ENCODE results near the gene ACR.
A peak's percentile ranks its signal among the peaks of the same experiment; 100 is the strongest.
"Not testable (repeated sequence)": the region's sequence is repeated elsewhere in the genome, so short reads cannot be mapped to it uniquely, and the experiment has no call there.

The ACR gene

DNA sequence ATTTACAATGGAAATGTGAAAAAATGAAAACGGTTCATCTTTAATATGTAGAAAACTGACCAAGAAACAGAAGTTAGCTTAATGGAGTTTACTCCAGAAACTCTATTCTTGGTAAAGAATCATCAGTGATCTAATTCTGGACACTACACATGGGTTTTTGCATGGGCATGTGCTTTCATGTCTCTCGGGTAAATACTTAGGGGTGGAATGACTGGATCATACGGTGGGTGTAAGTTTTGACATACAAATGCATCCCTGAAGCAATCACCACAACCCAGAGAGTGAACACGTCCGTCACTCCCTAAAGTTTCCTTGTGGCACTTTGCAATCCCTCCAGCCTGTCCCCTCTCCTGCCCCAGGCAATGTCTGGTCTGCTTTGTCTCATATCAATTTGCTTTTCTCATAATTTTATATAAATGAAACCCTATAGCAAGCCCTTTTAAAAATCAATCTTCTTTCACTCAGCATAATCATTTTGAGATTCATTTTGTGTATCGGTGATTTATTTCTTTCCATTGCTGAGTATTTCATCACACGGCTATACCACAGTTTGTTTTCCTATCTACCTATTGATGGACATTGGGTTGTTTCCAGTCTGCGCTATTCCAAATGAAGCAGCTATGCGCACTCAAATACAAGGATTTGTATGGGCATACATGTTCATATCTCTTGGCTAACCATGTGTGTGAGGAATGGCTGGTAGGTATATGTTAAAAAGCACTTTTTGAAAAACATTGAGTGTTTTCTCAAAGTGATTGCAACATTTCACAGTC is 11.5 kb downstream of the ACR start:
- peaks cover 36% of the 10 kb centered on the region for H3K27me3 Mint-ChIP-seq (ENCODE audit: low read depth, poor library complexity)
- not testable (repeated sequence) for H3K27ac Mint-ChIP-seq; H3K4me1 Mint-ChIP-seq; H3K4me3 Mint-ChIP-seq; H3K36me3 Mint-ChIP-seq (ENCODE audit: low read depth); DNase-seq
- peaks cover 25% of the 10 kb centered on the region for H3K9me3 Mint-ChIP-seq

- H3K27me3 Mint-ChIP-seq (ENCODE audit: low read depth, poor library complexity) = peaks cover 20% of the 10 kb centered on the region
- peaks cover 56% of the 10 kb centered on the region for H3K9me3 Mint-ChIP-seq
- not testable (repeated sequence) for H3K4me3 Mint-ChIP-seq
Observed at GRCh38 chr22:50755251-50755650, 17.2 kb downstream of the ACR start.

DNA sequence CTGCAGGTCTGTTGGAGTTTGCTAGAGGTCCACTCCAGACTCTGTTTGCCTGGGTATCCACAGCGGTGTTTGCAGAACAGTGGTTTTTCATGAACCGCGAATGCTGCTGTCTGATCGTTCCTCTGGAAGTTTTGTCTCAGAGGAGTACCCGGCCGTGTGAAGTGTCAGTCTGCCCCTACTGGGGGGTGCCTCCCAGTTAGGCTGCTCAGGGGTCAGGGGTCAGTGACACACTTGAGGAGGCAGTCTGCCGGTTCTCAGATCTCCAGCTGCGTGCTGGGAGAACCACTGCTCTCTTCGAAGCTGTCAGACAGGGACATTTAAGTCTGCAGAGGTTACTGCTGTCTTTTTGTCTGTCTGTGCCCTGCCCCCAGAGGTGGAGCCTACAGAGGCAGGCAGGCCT is 18.4 kb downstream of the ACR start:
- Mint-ChIP-seq H3K9me3 (peaks cover 51% of the 10 kb centered on the region), H3K36me3 (ENCODE audit: low read depth) (peaks cover 12% of the 10 kb centered on the region), H3K4me3 (peak overlapping the region; percentile 91), H3K27me3 (ENCODE audit: low read depth, poor library complexity) (peaks cover 18% of the 10 kb centered on the region)
- H3K27ac Mint-ChIP-seq, DNase-seq, H3K4me1 Mint-ChIP-seq: not testable (repeated sequence)

More at GRCh38 chr22:50755251-50755650, 17.2 kb downstream of the ACR start:
- H3K27ac Mint-ChIP-seq, H3K4me1 Mint-ChIP-seq, DNase-seq: not testable (repeated sequence)
- peaks cover 12% of the 10 kb centered on the region for H3K36me3 Mint-ChIP-seq (ENCODE audit: low read depth)

DNA sequence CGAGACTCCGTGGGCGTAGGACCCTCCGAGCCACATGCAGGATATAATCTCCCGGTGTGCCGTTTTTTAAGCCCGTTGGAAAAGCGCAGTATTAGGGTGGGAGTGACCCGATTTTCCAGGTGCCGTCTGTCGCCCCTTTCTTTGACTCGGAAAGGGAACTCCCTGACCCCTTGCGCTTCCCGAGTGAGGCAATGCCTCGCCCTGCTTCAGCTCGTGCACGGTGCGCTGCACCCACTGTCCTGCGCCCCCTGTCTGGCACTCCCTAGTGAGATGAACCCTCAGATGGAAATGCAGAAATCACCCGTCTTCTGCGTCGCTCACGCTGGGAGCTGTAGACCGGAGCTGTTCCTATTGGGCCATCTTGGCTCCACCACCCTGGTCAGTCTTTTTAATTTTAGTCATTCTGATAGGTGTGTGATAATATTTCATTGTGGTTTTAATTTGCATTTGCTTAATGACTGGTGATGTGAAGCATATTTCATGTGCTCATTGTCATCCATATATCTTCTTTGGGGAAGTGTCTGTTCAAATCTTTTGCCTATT is 19.0 kb downstream of the ACR start:
- DNase-seq = peak; percentile 43
- peaks cover 14% of the 10 kb centered on the region for H3K27me3 Mint-ChIP-seq (ENCODE audit: low read depth, poor library complexity)
- peak overlapping the region; percentile 94 for H3K27ac Mint-ChIP-seq
- H3K4me1 Mint-ChIP-seq = not testable (repeated sequence)
- H3K36me3 Mint-ChIP-seq (ENCODE audit: low read depth) = peaks cover 12% of the 10 kb centered on the region
- H3K4me3 Mint-ChIP-seq = peak overlapping the region; percentile 91
- TF ChIP-seq, protein P1, sequence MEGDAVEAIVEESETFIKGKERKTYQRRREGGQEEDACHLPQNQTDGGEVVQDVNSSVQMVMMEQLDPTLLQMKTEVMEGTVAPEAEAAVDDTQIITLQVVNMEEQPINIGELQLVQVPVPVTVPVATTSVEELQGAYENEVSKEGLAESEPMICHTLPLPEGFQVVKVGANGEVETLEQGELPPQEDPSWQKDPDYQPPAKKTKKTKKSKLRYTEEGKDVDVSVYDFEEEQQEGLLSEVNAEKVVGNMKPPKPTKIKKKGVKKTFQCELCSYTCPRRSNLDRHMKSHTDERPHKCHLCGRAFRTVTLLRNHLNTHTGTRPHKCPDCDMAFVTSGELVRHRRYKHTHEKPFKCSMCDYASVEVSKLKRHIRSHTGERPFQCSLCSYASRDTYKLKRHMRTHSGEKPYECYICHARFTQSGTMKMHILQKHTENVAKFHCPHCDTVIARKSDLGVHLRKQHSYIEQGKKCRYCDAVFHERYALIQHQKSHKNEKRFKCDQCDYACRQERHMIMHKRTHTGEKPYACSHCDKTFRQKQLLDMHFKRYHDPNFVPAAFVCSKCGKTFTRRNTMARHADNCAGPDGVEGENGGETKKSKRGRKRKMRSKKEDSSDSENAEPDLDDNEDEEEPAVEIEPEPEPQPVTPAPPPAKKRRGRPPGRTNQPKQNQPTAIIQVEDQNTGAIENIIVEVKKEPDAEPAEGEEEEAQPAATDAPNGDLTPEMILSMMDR (IDR thresholded peaks at IDR 0.05) = peak; percentile 9
- peaks cover 50% of the 10 kb centered on the region for H3K9me3 Mint-ChIP-seq

GRCh38 chr22:50759597-50760341 is 21.8 kb downstream of the ACR start:
- not testable (repeated sequence) for DNase-seq; H3K27ac Mint-ChIP-seq; H3K4me1 Mint-ChIP-seq; H3K27me3 Mint-ChIP-seq (ENCODE audit: low read depth, poor library complexity); H3K4me3 Mint-ChIP-seq; H3K36me3 Mint-ChIP-seq (ENCODE audit: low read depth)
- peaks cover 31% of the 10 kb centered on the region for H3K9me3 Mint-ChIP-seq

GRCh38 chr22:50761829-50762228 is 23.8 kb downstream of the ACR start:
- H3K4me3 Mint-ChIP-seq; DNase-seq; H3K36me3 Mint-ChIP-seq (ENCODE audit: low read depth); H3K27ac Mint-ChIP-seq; H3K27me3 Mint-ChIP-seq (ENCODE audit: low read depth, poor library complexity): not testable (repeated sequence)
- Mint-ChIP-seq H3K4me1 (peaks cover 11% of the 10 kb centered on the region), H3K9me3 (peaks cover 15% of the 10 kb centered on the region)

DNA sequence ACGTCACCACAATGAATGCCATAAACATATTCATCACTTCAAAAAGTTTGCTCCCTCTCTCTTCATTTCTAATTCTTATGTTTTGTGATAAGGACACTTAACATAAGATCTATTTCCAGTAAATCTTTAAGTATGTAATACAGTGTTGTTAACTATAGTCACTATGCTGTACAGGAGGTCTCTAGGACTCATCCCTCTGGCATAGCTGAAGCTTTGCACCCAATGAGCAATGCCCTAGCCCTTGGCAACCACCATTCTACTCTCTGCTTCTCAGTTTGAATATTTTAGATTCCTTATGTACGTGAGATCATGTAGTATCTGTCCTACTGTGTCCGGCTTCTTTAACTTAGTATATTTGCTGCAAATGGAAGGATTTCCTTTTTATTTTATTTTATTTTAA is 26.3 kb downstream of the ACR start:
- H3K27me3 Mint-ChIP-seq (ENCODE audit: low read depth, poor library complexity); DNase-seq; H3K9me3 Mint-ChIP-seq; H3K4me3 Mint-ChIP-seq; H3K27ac Mint-ChIP-seq; H3K36me3 Mint-ChIP-seq (ENCODE audit: low read depth): not testable (repeated sequence)
- peaks cover 14% of the 10 kb centered on the region for H3K4me1 Mint-ChIP-seq

DNA sequence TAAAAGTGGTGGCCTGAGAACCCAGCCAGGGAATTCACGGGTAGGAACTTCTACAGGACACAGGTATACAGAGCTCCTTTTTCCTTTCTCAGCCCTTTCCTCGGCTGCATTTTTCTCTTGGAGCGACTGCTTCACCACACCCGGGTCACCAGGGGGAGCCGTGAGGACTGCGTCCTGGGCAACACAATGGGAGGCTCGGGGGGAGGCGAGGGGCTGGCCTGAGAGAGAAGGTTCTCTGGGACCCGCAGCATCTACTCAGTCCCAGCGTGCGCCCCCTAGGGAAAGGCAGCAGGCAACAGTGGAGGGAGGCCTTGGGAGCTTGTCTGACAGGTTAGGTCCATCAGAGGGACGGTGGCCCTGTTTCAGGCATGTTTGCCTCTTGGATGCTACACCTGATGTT is 37.1 kb downstream of the ACR start:
- not testable (repeated sequence) for H3K9me3 Mint-ChIP-seq; H3K4me3 Mint-ChIP-seq; H3K36me3 Mint-ChIP-seq (ENCODE audit: low read depth); H3K27ac Mint-ChIP-seq; H3K27me3 Mint-ChIP-seq (ENCODE audit: low read depth, poor library complexity); H3K4me1 Mint-ChIP-seq
- TF ChIP-seq, protein P1 (IDR thresholded peaks at IDR 0.05) = peak; percentile 59
- peak; percentile 84 for DNase-seq

DNA sequence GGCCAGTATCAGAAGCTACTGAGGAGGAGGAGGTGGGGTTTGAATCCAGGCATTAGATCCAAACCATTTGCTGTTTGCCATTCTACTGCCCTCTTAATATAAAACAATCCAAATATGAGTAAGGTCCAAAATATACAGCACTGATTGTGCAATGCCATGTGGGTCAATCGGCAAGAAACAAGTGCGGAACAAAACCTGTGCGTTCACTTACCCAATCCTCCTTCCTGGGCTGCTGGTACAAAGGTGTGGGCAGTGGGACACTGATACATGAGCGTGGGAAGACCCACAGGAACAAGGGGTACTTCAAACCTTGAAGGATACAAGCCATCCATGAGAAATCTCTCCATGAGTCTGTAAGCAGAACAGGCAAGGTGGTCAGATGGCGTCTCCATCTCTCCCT is 39.6 kb downstream of the ACR start:
- H3K4me3 Mint-ChIP-seq; H3K4me1 Mint-ChIP-seq; H3K27me3 Mint-ChIP-seq (ENCODE audit: low read depth, poor library complexity); H3K27ac Mint-ChIP-seq; H3K9me3 Mint-ChIP-seq; DNase-seq; H3K36me3 Mint-ChIP-seq (ENCODE audit: low read depth): not testable (repeated sequence)

- H3K4me3 Mint-ChIP-seq = not testable (repeated sequence)
Observed at GRCh38 chr22:50780244-50780643, 42.2 kb downstream of the ACR start.

DNA sequence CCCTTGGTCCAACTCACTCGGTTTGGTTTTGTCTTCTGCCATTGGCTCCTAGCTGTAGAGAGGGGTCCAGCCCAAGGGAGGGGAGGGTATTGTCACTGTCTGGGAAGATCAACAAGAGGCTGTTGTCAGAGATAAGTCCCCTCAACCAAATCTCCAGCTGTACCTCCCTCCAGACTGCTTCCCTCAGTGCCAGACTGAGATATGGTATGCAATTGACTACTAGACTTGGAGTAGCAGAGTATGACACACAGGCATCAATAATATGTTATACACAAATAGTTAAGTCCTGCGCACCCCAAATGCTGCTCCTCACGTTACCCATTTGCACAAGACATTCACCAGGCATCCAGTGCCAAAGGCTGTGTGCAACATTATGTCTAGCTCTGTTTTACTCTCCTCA is 44.2 kb downstream of the ACR start:
- not testable (repeated sequence) for DNase-seq, H3K9me3 Mint-ChIP-seq

More at GRCh38 chr22:50780244-50780643, 42.2 kb downstream of the ACR start:
- not testable (repeated sequence) for H3K36me3 Mint-ChIP-seq (ENCODE audit: low read depth); DNase-seq; H3K27me3 Mint-ChIP-seq (ENCODE audit: low read depth, poor library complexity); H3K9me3 Mint-ChIP-seq; H3K27ac Mint-ChIP-seq
- peaks cover 14% of the 10 kb centered on the region for H3K4me1 Mint-ChIP-seq

More for the DNA sequence above, 44.2 kb downstream of the ACR start:
- H3K27ac Mint-ChIP-seq; H3K27me3 Mint-ChIP-seq (ENCODE audit: low read depth, poor library complexity); H3K36me3 Mint-ChIP-seq (ENCODE audit: low read depth): not testable (repeated sequence)
- Mint-ChIP-seq H3K4me3 (peak overlapping the region; percentile 85), H3K4me1 (peaks cover 14% of the 10 kb centered on the region)
